Embryonic facial prominence (tissue), 1 donor: ENCODE data around the gene PLEKHN1.
"Not testable (repeated sequence)": the region's sequence is repeated elsewhere in the genome, so short reads cannot be mapped to it uniquely, and the experiment has no call there.

Source experiments
- DNase-seq: peaks from one replicate; pipeline ENCODE4 v3.0.0-alpha.2; 2016; ENCODE audit errors: extremely low spot score

Gene PLEKHN1

GRCh38 chr1:1012736-1013104 lies 46.4 kb downstream of the PLEKHN1 start:
- not testable (repeated sequence) for DNase-seq

GRCh38 chr1:1013105-1013921 lies 47.0 kb downstream of the PLEKHN1 start, which contains the start of gene ISG15:
Gene ISG15 (plus strand): TSS chr1:1013497. CDS start chr1:1013574, 77 bp downstream.
- no peak for DNase-seq

- DNase-seq = no peak
Observed at GRCh38 chr1:1013922-1014648, 47.8 kb downstream of the PLEKHN1 start.

GRCh38 chr1:1014799-1015681 lies 48.8 kb downstream of the PLEKHN1 start:
- DNase-seq = no peak

GRCh38 chr1:1017397-1018320 lies 51.4 kb downstream of the PLEKHN1 start:
- not testable (repeated sequence) for DNase-seq

GRCh38 chr1:1018321-1018685 lies 52.0 kb downstream of the PLEKHN1 start:
- not testable (repeated sequence) for DNase-seq

GRCh38 chr1:1019122-1019999 lies 53.1 kb downstream of the PLEKHN1 start:
- no peak for DNase-seq

- DNase-seq = no peak
Observed at GRCh38 chr1:1020000-1020404, 53.7 kb downstream of the PLEKHN1 start, which contains the start of gene AGRN. Gene AGRN (plus strand): TSS chr1:1020120. CDS start chr1:1020173, 53 bp downstream.

- no peak for DNase-seq
Observed at GRCh38 chr1:1020415-1021009, 54.2 kb downstream of the PLEKHN1 start.

- DNase-seq = no peak
Observed at GRCh38 chr1:1021010-1021919, 55.0 kb downstream of the PLEKHN1 start.

- DNase-seq = no peak
Observed at GRCh38 chr1:1021920-1022259, 55.6 kb downstream of the PLEKHN1 start.

- no peak for DNase-seq
Observed at GRCh38 chr1:1022302-1023009, 56.2 kb downstream of the PLEKHN1 start.

GRCh38 chr1:1023700-1024099 lies 57.4 kb downstream of the PLEKHN1 start:
- no peak for DNase-seq

- DNase-seq = no peak
Observed at GRCh38 chr1:1024149-1024770, 58.0 kb downstream of the PLEKHN1 start.

GRCh38 chr1:1024771-1025699 lies 58.8 kb downstream of the PLEKHN1 start:
- DNase-seq = no peak
